ENCODE results near the gene RIMKLB. TPM values are rescaled to one million over a fixed set of nuclear protein-coding genes. Genes with fewer than 3 reads are reported as not detected.

The RIMKLB gene
- total and polyA plus RNA-seq, 9 donors: 32.3 to 118 (median 42.6) TPM

DNA sequence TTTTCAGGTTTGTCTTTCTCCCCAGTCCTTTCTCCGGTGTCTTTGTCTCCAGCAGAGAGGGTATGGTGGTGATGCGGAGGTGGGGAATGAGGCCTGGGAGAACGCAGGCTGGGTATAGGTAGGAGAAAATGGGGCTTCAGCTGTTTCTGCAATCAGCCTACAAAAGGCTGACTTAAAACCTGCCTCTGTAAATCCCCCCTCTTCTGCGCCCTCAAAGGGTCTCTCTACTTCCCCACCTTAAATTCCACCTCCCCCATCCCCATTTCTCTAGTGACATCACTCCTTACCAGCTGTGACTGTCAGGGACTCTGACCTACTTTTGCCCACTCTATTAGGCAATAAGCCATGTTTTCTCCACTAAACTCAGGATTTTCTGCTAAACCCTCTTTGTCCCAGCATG, 8.1 kb upstream of the RIMKLB start:
- WGBS, 3 donors: 91 to 97% (median 97%) methylated on average over 4 of the region's 4 CpGs
- Histone ChIP-seq H3K9me3 (no peaks in the 10 kb centered on the region), H3K36me3 (no peaks in the 10 kb centered on the region), H3K4me3 (no peak overlapping the region), H3K4me1 (ENCODE audit: insufficient read depth) (no peaks in the 10 kb centered on the region), H3K27ac (no peak overlapping the region), H3K27me3 (no peaks in the 10 kb centered on the region)
- no peak for TF ChIP-seq EP300 (IDR thresholded peaks at IDR 0.05)
- TF ChIP-seq POLR2A (IDR thresholded peaks at IDR 0.05): no peak
- no peak for DNase-seq
- intact Hi-C loops (cut with DNase I): loop anchor here in 3 of 4 donors (10.0 kb wide), 2 partner anchors 135 to 1525 kb away; partner anchors contain the start of genes A2ML1 (in 2 of the 3) and GABARAPL1 (in 1 of the 3)

- H3K4me1 ChIP-seq (ENCODE audit: insufficient read depth): peaks cover 1% of the 10 kb centered on the region
- TF ChIP-seq POLR2A (IDR thresholded peaks at IDR 0.05) (no peak), EP300 (IDR thresholded peaks at IDR 0.05) (no peak)
- TF ChIP-seq, protein P1, sequence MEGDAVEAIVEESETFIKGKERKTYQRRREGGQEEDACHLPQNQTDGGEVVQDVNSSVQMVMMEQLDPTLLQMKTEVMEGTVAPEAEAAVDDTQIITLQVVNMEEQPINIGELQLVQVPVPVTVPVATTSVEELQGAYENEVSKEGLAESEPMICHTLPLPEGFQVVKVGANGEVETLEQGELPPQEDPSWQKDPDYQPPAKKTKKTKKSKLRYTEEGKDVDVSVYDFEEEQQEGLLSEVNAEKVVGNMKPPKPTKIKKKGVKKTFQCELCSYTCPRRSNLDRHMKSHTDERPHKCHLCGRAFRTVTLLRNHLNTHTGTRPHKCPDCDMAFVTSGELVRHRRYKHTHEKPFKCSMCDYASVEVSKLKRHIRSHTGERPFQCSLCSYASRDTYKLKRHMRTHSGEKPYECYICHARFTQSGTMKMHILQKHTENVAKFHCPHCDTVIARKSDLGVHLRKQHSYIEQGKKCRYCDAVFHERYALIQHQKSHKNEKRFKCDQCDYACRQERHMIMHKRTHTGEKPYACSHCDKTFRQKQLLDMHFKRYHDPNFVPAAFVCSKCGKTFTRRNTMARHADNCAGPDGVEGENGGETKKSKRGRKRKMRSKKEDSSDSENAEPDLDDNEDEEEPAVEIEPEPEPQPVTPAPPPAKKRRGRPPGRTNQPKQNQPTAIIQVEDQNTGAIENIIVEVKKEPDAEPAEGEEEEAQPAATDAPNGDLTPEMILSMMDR (IDR thresholded peaks at IDR 0.05): no peak
- no peaks in the 10 kb centered on the region for H3K36me3 ChIP-seq
- H3K27me3 ChIP-seq: no peaks in the 10 kb centered on the region
- peak overlapping the region in 1 of 2 donors; percentile 57 for H3K27ac ChIP-seq
- 0 to 5% (median 0%) methylated on average over 5 of the region's 5 CpGs for WGBS, 3 donors
- no peaks in the 10 kb centered on the region for H3K9me3 ChIP-seq
- intact Hi-C loops (cut with DNase I): loop anchor here in 1 of 4 donors (10.0 kb wide), 1 partner anchor 1522 kb away; the partner anchor contains the start of gene GABARAPL1
- DNase-seq: peak; percentile 59 to 66 (median 61)
- H3K4me3 ChIP-seq: no peak overlapping the region
These were observed 5.2 kb upstream of the RIMKLB start for GRCh38 chr12:8692573-8692972.

GRCh38 chr12:8695116-8695515, 2.7 kb upstream of the RIMKLB start:
- no peaks in the 10 kb centered on the region for H3K27me3 ChIP-seq
- 87 to 90% (median 89%) methylated on average over 9 to 10 of the region's 10 CpGs for WGBS, 3 donors
- TF ChIP-seq, protein P1 (IDR thresholded peaks at IDR 0.05): no peak
- no peak for TF ChIP-seq POLR2A (IDR thresholded peaks at IDR 0.05)
- no peak for TF ChIP-seq EP300 (IDR thresholded peaks at IDR 0.05)
- H3K9me3 ChIP-seq: no peaks in the 10 kb centered on the region
- H3K36me3 ChIP-seq: no peaks in the 10 kb centered on the region
- H3K27ac ChIP-seq: no peak overlapping the region
- H3K4me3 ChIP-seq: no peak overlapping the region
- DNase-seq: no peak
- intact Hi-C loops (cut with DNase I): loop anchor here in 1 of 4 donors (10.0 kb wide), 1 partner anchor 1520 kb away; the partner anchor contains the start of gene GABARAPL1
- peaks cover 3% of the 10 kb centered on the region for H3K4me1 ChIP-seq (ENCODE audit: insufficient read depth)

GRCh38 chr12:8696442-8697090, 1.2 kb upstream of the RIMKLB start:
- no peak for DNase-seq
- Histone ChIP-seq H3K27me3 (no peaks in the 10 kb centered on the region), H3K36me3 (no peaks in the 10 kb centered on the region), H3K4me3 (peak overlapping the region; percentile 81), H3K9me3 (no peaks in the 10 kb centered on the region), H3K4me1 (ENCODE audit: insufficient read depth) (peaks cover 3% of the 10 kb centered on the region), H3K27ac (peak overlapping the region in 1 of 2 donors; percentile 94)
- TF ChIP-seq, protein P1 (IDR thresholded peaks at IDR 0.05): no peak
- TF ChIP-seq EP300 (IDR thresholded peaks at IDR 0.05): no peak
- no peak for TF ChIP-seq POLR2A (IDR thresholded peaks at IDR 0.05)
- intact Hi-C loops (cut with DNase I): loop anchor here in 1 of 4 donors (10.0 kb wide), 1 partner anchor 1518 kb away; the partner anchor contains the start of gene GABARAPL1
- WGBS, 3 donors: 20 to 27% (median 20%) methylated on average over 6 of the region's 6 CpGs

DNA sequence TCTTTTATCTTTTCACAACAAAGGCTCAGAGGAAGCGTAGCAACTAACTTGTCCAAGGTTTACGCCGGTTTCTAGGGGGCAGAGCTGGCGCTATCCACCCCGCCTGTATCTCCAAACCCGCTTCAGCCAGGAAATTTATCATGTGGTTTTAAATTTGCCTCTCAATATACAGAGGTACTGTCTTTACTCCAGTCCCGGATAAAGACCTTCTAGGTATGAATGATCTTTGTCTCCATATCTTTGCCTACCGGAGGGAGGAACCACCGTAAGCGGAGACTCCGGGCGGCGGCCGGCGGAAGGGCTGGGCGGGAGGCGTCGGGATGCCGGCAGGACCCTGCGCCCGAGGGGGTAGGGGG, 693 bp upstream of the RIMKLB start:
- peak overlapping the region; percentile 94 to 96 for H3K27ac ChIP-seq
- H3K4me3 ChIP-seq: peak overlapping the region; percentile 81
- WGBS, 3 donors: 0 to 1% (median 1%) methylated on average over 21 of the region's 21 CpGs
- H3K9me3 ChIP-seq: no peaks in the 10 kb centered on the region
- intact Hi-C loops (cut with DNase I): loop anchor here in 1 of 4 donors (10.0 kb wide), 1 partner anchor 1518 kb away; the partner anchor contains the start of gene GABARAPL1
- DNase-seq: peak in 1 of 5 donors; percentile 57
- no peaks in the 10 kb centered on the region for H3K27me3 ChIP-seq
- H3K36me3 ChIP-seq: no peaks in the 10 kb centered on the region
- H3K4me1 ChIP-seq (ENCODE audit: insufficient read depth): peaks cover 3% of the 10 kb centered on the region
- peak; percentile 3 for TF ChIP-seq POLR2A (IDR thresholded peaks at IDR 0.05)
- TF ChIP-seq, protein P1 (IDR thresholded peaks at IDR 0.05): no peak
- TF ChIP-seq EP300 (IDR thresholded peaks at IDR 0.05): no peak
